Thyroid gland (tissue), 4 donors: ENCODE measurements around the gene INPP4A.

Experiments
- POLR2A ChIP-seq, 2 donors: fragments of 450-650 bp; IDR thresholded peaks; one replicate each; pipeline ENCODE4 v1.6.1; 2017; ENCODE audit warnings: antibody characterized with exemption in 2 of 2, mild to moderate bottlenecking in 2 of 2, moderate library complexity in 1 of 2
- TF ChIP-seq, protein P1 (sequence below), 6 experiments: fragments of 200-600 bp in 3 of 6; fragments of 450-650 bp in 3 of 6; sonication (generic) in 3 of 6; IDR thresholded peaks; one replicate each; pipeline ENCODE4 v1.5.1; 2016 to 2019; ENCODE audit warnings: antibody characterized with exemption in 6 of 6, mild to moderate bottlenecking in 2 of 6, inconsistent platforms in 1 of 6, moderate library complexity in 1 of 6

GRCh38 chr2:98478907-98479306, 34.2 kb downstream of the INPP4A start:
- TF ChIP-seq POLR2A (IDR thresholded peaks at IDR 0.05), result no peak
- TF ChIP-seq, protein P1, sequence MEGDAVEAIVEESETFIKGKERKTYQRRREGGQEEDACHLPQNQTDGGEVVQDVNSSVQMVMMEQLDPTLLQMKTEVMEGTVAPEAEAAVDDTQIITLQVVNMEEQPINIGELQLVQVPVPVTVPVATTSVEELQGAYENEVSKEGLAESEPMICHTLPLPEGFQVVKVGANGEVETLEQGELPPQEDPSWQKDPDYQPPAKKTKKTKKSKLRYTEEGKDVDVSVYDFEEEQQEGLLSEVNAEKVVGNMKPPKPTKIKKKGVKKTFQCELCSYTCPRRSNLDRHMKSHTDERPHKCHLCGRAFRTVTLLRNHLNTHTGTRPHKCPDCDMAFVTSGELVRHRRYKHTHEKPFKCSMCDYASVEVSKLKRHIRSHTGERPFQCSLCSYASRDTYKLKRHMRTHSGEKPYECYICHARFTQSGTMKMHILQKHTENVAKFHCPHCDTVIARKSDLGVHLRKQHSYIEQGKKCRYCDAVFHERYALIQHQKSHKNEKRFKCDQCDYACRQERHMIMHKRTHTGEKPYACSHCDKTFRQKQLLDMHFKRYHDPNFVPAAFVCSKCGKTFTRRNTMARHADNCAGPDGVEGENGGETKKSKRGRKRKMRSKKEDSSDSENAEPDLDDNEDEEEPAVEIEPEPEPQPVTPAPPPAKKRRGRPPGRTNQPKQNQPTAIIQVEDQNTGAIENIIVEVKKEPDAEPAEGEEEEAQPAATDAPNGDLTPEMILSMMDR (IDR thresholded peaks at IDR 0.05), result no peak
